SW480 (cell line): ENCODE results near the gene ZSWIM4.

Source experiments
- DNase-seq: peaks from one replicate; pipeline ENCODE4 v3.0.0-alpha.2; 2016; ENCODE audit warnings: low spot score

ZSWIM4 gene

GRCh38 chr19:13835791-13836723, 40.8 kb downstream of the ZSWIM4 start:
- DNase-seq, result no peak

DNA sequence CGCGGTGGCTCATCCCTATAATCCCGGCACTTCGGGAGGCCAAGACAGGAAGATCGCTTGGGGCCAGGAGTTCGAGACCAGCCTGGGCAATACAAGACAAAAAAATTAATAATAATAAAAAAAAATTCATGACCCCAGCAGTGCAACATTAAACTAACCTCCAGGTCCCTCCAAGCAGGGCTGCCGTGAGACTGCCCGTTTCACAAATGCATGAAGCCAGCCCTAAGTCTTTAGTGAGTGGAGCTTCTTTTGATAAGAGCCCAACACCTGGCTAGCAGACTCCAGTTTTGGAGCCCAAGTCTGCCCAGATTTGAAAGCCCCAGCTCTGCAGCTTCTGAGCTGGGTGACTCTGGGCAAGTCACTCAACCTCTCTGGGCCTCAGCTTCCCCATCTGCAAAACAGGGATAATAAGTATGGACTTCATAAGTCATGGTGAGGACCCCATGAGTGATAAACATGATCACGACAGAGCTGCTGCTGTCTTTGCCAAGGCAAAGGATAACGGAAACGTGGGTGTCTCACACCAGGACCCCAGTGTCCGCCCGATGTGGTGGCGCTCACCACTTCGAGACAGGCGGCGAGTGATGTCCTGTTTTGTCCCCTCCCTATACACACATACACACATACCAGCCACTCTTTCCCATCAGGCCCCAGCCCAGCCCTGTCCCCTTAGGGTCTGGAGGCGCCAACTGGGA, 43.3 kb downstream of the ZSWIM4 start:
- no peak for DNase-seq

DNA sequence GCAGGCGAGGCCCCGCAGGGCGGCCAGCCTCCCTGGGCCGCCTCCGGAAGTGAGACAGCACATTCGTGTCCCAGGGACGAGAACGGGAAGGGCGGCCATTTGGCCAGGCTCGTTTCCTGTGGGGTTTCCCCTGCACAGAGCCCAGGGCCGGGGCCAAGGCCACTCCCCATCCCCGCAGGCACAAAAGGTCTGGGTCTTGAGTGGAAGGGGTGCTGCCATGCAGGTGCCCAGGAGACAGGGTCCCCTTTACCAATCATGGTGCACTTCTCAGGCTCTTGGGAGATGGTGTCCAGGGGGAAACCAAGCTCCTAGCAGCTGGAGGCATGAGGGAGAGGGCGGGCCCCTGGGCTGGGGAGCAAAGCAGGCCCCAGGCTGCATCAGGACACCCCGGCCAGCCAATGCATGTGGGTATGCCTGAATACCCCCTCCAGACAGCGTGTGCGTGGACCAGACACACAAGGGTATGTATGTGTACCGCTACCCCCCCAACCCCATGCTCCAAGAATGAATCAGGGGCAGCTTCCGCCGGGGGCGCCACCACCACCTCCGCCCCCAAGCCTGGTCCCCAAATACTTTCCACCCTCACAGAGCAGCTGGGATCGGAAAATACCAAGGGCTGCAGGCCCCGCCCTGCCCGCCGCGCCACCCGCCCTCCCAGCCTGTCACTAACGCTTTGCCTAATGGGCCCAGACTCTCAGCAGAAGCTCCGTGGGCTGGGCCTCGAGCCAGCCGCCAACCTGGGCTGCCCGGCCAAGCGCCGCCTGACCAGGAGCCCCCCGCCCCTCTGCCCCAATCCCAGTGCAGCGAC, 44.1 kb downstream of the ZSWIM4 start:
- no peak for DNase-seq

- no peak for DNase-seq
These were observed 44.7 kb downstream of the ZSWIM4 start for GRCh38 chr19:13839938-13840304.

- peak; percentile 82 for DNase-seq
These were observed 45.3 kb downstream of the ZSWIM4 start for GRCh38 chr19:13840305-13841085.

- peak; percentile 68 for DNase-seq
These were observed 46.1 kb downstream of the ZSWIM4 start for GRCh38 chr19:13841086-13841961.

DNA sequence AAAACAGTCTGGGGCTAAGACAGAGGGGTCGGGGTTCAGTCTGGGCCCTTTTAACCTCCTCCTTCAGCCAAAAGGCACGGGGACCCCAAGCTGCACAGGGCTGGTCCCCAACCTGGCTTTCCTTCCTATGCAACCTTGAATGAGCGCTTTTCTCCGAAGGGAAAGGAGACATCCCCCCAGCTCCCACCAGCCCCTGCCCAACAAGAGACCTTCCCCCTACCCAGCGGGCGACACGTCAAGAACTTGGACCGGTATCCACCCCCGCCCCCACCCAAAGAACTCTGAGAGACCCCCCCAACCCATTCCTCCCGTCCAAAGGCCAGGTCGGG, 46.7 kb downstream of the ZSWIM4 start:
- DNase-seq, result no peak

- peak; percentile 67 for DNase-seq
These were observed 47.3 kb downstream of the ZSWIM4 start for GRCh38 chr19:13842291-13843103.

DNA sequence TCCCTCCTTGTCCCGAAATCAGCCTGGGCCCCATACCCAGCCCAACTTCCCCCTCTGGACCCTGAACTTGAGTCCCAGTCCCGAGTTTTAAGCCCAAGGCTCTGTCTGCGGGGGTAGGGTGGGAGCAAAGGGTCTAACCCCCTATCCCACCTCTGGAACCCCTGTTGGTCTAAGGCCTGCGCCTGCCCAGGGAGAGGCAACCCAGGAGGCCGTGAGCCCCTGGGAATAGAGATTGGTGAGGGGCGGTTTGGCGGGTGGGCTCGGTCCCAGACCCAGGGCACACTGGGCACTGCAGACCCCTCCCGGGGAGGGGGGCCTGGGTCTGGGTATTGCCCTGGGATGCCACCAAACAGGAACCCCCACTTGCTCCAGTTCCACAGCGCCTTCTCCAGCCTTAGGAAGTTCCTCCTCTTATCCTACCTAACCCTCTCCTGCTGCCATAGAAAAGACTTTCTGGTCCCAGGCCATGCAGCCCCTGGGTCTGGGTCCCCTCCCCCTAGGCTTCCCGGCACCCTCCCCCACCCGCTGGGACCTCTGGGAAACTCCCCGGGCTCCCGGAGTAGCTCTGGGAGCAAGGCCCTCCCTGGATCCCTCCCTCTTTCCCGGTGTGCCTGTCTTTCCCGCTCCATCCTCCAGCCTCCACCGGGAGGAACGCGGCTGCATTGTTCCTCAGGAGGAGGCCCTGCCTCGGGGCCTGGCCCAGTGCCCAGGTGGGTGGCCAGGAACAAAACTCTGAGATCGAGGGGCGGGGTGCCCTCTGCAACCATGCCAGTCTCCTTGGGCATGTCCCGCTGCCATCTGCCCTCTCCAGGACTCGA, 48.1 kb downstream of the ZSWIM4 start:
- DNase-seq, result peak; percentile 83

- peak; percentile 82 for DNase-seq
These were observed 48.9 kb downstream of the ZSWIM4 start for GRCh38 chr19:13844130-13844631.

GRCh38 chr19:13846557-13847406, 51.5 kb downstream of the ZSWIM4 start:
- DNase-seq, result peak; percentile 99

- peak; percentile 96 for DNase-seq
These were observed 52.4 kb downstream of the ZSWIM4 start for GRCh38 chr19:13847407-13848339.

GRCh38 chr19:13848340-13848677, 53.1 kb downstream of the ZSWIM4 start:
- no peak for DNase-seq

GRCh38 chr19:13848798-13849676, 53.8 kb downstream of the ZSWIM4 start:
- no peak for DNase-seq

DNA sequence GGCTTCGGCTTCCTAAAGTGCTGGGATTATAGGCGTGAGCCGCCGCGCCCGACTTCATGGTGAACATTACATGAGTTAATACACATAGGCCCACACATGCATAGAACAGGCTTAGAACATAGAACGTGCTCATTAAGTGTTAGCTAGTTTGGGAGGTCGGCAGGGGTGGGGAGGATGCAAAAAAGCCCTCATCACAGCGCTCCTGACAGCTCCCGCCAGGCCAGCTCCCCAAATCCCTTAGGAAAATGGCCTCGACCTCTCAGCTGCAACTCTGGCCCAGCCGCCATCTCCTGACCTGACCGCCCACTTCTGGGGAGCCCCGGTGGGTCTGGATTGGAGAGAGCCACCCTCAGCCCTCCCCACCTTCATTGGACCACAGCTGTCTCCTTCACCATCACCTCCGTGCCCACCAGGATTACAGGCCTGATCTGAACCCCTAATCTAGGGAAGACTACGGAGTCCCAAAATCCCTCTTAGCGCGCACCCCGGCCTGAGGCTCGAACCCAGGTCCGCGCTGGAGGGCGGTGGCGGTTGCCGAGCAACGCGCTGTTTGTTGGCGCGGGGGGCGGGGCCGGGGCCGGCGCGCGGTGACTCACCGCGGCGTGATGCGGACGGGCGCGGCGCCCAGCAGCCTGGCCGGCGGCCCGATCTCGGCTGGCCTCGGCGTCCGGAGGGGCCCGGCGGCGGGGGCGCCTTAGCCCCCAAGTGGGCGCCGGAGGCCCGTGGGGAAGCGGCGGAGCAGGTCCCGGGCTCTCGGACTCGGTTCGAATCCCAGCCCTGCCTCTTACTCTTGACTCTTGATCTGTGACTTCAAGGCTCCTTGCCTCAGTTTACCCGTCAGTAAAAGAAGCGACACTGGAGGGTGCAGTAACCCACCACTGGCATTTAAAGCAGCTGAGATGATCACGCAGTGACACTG, 55.0 kb downstream of the ZSWIM4 start:
- peak; percentile 73 for DNase-seq
